Neuron (in vitro differentiated cells): ENCODE measurements around the gene CD81.

Source experiments
- H2AFZ ChIP-seq: one replicate; pipeline ENCODE4 v1.6.1; 2013; ENCODE audit warnings: low read depth, mild to moderate bottlenecking, inconsistent platforms, low read length, moderate library complexity
- H3K27me3 ChIP-seq: one replicate; pipeline ENCODE4 v1.6.1; 2013; ENCODE audit warnings: low read length; ENCODE audit not compliant: insufficient read depth
- H3K36me3 ChIP-seq: one replicate; pipeline ENCODE4 v1.6.1; 2013; ENCODE audit warnings: low read length; ENCODE audit not compliant: insufficient read depth
- H3K4me1 ChIP-seq: one replicate; pipeline ENCODE4 v1.6.1; 2013; ENCODE audit warnings: low read length; ENCODE audit not compliant: insufficient read depth
- H3K4me3 ChIP-seq: 2 replicates; pipeline ENCODE4 v1.5.1; 2013; ENCODE audit warnings: mild to moderate bottlenecking, low read length, moderate library complexity
- H3K9me3 ChIP-seq: one replicate; pipeline ENCODE4 v1.6.1; 2013; ENCODE audit warnings: low read length

CD81 gene

GRCh38 chr11:2422461-2423156 lies 45.5 kb downstream of the CD81 start:
- Histone ChIP-seq H3K27me3 (no peaks in the 10 kb centered on the region), H3K36me3 (no peaks in the 10 kb centered on the region), H3K4me1 (peaks cover 3% of the 10 kb centered on the region), H2AFZ (no peak overlapping the region), H3K4me3 (no peak overlapping the region), H3K9me3 (no peaks in the 10 kb centered on the region)

GRCh38 chr11:2423157-2424025 lies 46.3 kb downstream of the CD81 start:
- Histone ChIP-seq H3K4me3 (no peak overlapping the region), H3K27me3 (no peaks in the 10 kb centered on the region), H3K9me3 (no peaks in the 10 kb centered on the region), H3K4me1 (peaks cover 3% of the 10 kb centered on the region), H3K36me3 (no peaks in the 10 kb centered on the region), H2AFZ (no peak overlapping the region)

GRCh38 chr11:2424811-2425495 lies 47.8 kb downstream of the CD81 start:
- Histone ChIP-seq H3K4me1 (peaks cover 3% of the 10 kb centered on the region), H3K36me3 (no peaks in the 10 kb centered on the region), H3K9me3 (no peaks in the 10 kb centered on the region), H2AFZ (no peak overlapping the region), H3K27me3 (no peaks in the 10 kb centered on the region), H3K4me3 (no peak overlapping the region)

- Histone ChIP-seq H2AFZ (no peak overlapping the region), H3K27me3 (no peaks in the 10 kb centered on the region), H3K4me1 (no peaks in the 10 kb centered on the region), H3K36me3 (no peaks in the 10 kb centered on the region), H3K9me3 (no peaks in the 10 kb centered on the region), H3K4me3 (no peak overlapping the region)
Observed at GRCh38 chr11:2425506-2425905, 48.4 kb downstream of the CD81 start.

- H3K9me3 ChIP-seq, result no peaks in the 10 kb centered on the region
- H3K27me3 ChIP-seq, result no peaks in the 10 kb centered on the region
Observed at GRCh38 chr11:2426221-2426620, 49.1 kb downstream of the CD81 start.

GRCh38 chr11:2426826-2427521 lies 49.9 kb downstream of the CD81 start:
- Histone ChIP-seq H2AFZ (no peak overlapping the region), H3K27me3 (no peaks in the 10 kb centered on the region), H3K36me3 (no peaks in the 10 kb centered on the region), H3K4me3 (no peak overlapping the region), H3K9me3 (no peaks in the 10 kb centered on the region), H3K4me1 (no peaks in the 10 kb centered on the region)

More at GRCh38 chr11:2426221-2426620, 49.1 kb downstream of the CD81 start:
- Histone ChIP-seq H3K36me3 (no peaks in the 10 kb centered on the region), H3K4me3 (no peak overlapping the region), H3K4me1 (no peaks in the 10 kb centered on the region), H2AFZ (no peak overlapping the region)

- H3K4me1 ChIP-seq, result no peaks in the 10 kb centered on the region
Observed at GRCh38 chr11:2427721-2428321, 50.7 kb downstream of the CD81 start.

GRCh38 chr11:2428322-2428795 lies 51.2 kb downstream of the CD81 start:
- no peak overlapping the region for H3K4me3 ChIP-seq
- H3K9me3 ChIP-seq, result no peaks in the 10 kb centered on the region
- no peaks in the 10 kb centered on the region for H3K36me3 ChIP-seq
- no peaks in the 10 kb centered on the region for H3K4me1 ChIP-seq
- no peak overlapping the region for H2AFZ ChIP-seq
- no peaks in the 10 kb centered on the region for H3K27me3 ChIP-seq

More at GRCh38 chr11:2427721-2428321, 50.7 kb downstream of the CD81 start:
- Histone ChIP-seq H2AFZ (no peak overlapping the region), H3K4me3 (no peak overlapping the region), H3K9me3 (no peaks in the 10 kb centered on the region), H3K27me3 (no peaks in the 10 kb centered on the region), H3K36me3 (no peaks in the 10 kb centered on the region)

GRCh38 chr11:2431395-2431794 lies 54.3 kb downstream of the CD81 start:
- H3K4me3 ChIP-seq, result no peak overlapping the region
- H3K36me3 ChIP-seq, result no peaks in the 10 kb centered on the region
- no peak overlapping the region for H2AFZ ChIP-seq
- H3K27me3 ChIP-seq, result no peaks in the 10 kb centered on the region
- no peaks in the 10 kb centered on the region for H3K4me1 ChIP-seq
- H3K9me3 ChIP-seq, result no peaks in the 10 kb centered on the region

- Histone ChIP-seq H3K4me3 (no peak overlapping the region), H3K9me3 (no peaks in the 10 kb centered on the region), H3K4me1 (no peaks in the 10 kb centered on the region), H3K27me3 (no peaks in the 10 kb centered on the region), H2AFZ (no peak overlapping the region), H3K36me3 (no peaks in the 10 kb centered on the region)
Observed at GRCh38 chr11:2432171-2432621, 55.1 kb downstream of the CD81 start.

GRCh38 chr11:2432628-2433071 lies 55.5 kb downstream of the CD81 start:
- H3K4me3 ChIP-seq, result no peak overlapping the region
- H2AFZ ChIP-seq, result no peak overlapping the region
- no peaks in the 10 kb centered on the region for H3K27me3 ChIP-seq

More at GRCh38 chr11:2432628-2433071, 55.5 kb downstream of the CD81 start:
- Histone ChIP-seq H3K36me3 (no peaks in the 10 kb centered on the region), H3K9me3 (no peaks in the 10 kb centered on the region), H3K4me1 (no peaks in the 10 kb centered on the region)
